DMS153 treated with DMSO at 0.1 percent for 48 hours (cell line): ENCODE measurements around the gene CYB5A.

ENCODE experiments used
- DNase-seq: peaks from one replicate; lab custom pipeline; 2025; ENCODE audit not compliant: unreplicated experiment; lab: John Stamatoyannopoulos, UW

The CYB5A gene

GRCh38 chr18:74249181-74249968 is 42.4 kb downstream of the CYB5A start:
- DNase-seq: no peak

DNA sequence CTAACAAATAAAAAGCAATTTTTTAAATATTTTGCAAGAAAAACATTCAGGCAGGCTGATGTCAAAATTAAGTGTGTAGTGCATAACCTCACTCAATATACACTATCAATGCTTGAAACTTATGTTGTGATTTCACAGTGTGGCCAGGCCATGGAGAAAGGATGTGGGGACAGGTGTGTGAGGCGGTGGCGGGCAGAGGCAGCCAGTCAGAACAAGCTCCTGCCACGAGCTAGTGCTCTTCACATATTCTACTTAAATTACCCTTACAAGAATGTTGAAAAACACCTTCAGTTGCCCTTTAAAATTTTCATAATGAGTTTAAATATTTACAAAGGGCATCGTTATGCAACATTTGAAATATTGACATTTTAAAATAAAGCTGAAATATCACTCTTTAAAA is 43.2 kb downstream of the CYB5A start:
- DNase-seq: no peak

GRCh38 chr18:74248189-74248588 is 43.6 kb downstream of the CYB5A start:
- no peak for DNase-seq

- DNase-seq: no peak
Observed at GRCh38 chr18:74244554-74244953, 47.2 kb downstream of the CYB5A start.

DNA sequence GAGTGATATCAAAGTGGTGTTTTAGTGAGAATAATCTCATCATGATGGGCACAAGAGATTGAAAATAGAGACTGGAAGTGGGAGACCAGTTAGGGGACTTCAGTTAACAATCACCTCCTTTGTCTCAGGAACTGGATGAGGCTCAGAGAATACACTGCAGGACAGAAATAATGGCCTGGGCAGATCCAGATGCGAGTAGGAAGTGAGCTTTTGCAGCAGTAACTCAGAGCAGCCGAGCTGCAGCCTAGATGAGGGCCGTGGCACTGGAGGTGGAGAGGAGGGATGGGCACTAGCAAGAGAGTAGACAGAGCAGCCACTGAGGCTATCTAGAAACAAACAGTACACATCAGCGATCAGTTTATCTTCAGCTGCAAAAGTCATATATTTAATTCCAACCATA is 48.6 kb downstream of the CYB5A start:
- DNase-seq: no peak

GRCh38 chr18:74242438-74243096 is 49.2 kb downstream of the CYB5A start:
- no peak for DNase-seq

DNA sequence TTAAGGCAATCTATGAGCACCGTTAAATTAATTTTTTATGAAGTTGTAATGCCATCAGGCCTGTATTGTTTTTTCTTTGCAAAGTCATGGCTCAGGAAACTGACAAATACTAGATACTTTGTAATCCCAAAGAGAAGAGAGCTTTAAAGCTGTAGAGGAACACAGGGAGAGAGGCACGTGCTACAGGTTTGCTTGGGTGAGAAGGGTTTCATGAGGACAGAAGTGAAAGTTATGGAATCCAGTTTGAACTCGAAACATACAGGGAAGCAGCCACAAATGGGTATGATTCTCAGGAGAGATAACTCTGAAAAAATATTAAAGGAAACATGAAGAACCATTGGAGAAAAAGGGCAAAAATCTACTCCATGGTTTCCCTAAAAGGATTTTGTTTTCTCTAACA is 49.8 kb downstream of the CYB5A start:
- no peak for DNase-seq

- DNase-seq: no peak
Observed at GRCh38 chr18:74241426-74241825, 50.3 kb downstream of the CYB5A start.

DNA sequence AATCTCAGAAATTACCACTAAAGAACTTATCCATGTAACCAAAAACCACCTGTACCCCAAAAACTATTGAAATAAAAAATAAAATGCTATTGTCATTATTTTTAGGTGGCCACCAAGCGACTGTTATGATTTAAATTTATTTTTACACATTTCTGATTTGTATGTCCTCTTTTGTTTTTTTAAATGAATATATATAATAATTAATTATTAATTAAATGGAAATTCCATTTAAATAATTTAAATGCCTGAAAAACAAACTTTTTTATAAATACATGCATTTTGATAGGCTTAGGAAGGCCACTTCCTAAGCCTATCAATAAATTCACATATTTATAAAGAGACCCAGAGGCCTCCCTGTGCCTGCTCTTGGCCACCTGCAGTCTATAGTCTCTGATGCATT is 52.2 kb downstream of the CYB5A start:
- DNase-seq: no peak

DNA sequence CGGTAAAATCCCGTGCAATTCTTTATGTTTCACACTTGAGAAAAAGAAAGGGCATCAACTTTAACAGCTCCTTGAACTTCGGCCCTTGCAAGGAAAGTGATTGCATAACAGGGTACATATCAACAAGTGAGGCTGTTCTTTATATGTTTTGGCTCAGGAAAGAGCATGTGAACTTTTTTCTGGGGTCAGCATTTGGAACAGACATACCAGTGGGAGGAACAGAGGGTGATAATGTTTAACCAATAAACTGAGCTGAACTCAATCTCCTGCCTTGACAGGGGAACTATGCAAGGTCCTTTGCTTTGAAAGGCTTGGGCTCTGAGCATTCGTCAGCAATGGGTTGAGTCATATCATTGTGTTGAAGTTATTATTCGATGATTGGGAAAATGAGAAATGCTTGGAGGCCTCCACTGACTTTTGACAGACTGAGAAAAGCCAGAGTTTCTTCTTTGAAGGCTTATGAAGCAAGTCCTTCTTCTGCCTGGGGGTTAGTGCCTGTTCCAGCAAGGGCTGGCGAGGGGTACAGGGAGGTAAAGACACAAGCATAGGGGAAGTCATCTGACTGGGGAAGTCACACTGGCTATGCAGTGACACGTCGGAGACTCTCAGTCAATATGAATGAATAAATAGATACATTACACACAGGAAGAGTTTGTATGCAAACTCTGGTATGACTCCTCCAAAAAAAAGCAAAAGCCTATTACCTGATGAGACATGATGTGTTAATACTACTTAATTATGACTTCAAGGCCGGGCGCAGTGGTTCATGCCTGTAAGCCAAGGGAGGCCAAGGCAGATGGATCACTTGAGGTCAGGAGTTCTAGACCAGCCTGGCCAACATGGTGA is 57.2 kb downstream of the CYB5A start:
- no peak for DNase-seq

- DNase-seq: no peak
Observed at GRCh38 chr18:74233933-74234325, 57.8 kb downstream of the CYB5A start.

GRCh38 chr18:74230922-74231714 is 60.6 kb downstream of the CYB5A start:
- no peak for DNase-seq

DNA sequence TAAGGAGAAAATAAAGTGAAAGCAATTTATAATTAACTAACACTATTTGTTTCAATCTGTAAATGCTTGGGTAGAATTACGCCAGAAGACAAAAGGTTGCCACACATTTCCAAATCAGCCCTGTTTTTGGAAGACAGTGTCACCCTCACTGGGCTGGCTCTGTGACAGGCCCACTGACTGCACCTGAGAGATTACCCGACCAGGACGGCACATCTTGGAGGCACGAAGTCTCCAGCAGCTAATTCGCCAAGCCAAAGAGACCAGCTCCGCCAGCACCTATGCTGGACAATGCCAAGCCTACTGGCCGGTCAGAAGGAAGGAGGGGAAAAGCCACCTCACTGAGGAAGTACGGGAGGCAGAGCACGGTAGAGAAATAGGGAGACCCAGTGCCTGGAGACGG is 61.9 kb downstream of the CYB5A start:
- no peak for DNase-seq

DNA sequence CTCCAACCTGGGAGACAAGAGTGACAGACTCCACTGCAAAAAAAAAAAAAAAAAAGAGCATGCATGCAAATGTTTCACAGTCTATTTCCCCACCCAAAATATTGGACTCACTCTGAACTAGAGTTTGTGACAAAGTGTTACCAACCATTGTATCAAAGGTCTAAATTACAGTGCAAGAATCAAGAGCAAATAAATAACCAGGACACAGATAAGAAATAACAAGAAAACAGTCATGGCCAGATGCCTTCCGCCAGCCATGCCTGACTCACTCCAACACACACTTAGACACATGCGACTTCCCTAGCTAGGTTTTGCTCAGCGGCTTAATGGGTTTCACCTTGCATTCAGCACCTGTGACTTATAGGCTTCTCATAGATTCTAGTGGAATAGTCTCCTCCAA is 62.8 kb downstream of the CYB5A start:
- DNase-seq: no peak

DNA sequence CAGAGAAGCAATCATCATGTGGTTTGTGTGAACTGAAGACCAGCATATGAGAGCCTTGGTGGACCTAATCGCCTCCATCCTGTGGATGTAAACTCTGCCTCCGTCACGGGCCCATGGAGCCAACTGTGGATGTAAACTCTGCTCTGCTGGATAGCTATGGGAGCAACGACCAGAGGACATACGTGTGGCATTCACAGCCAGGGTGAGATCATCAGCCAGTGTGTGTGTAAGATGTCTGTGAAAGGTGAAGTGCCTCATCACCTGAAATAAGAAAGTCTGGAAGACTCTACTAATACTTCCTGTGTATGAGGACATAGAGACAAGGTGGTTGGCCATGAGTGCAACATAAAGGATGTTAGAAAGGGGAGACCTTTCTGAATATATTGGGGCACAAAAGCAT is 63.5 kb downstream of the CYB5A start:
- no peak for DNase-seq

- DNase-seq: no peak
Observed at GRCh38 chr18:74226666-74227065, 65.1 kb downstream of the CYB5A start.

GRCh38 chr18:74226156-74226555 is 65.6 kb downstream of the CYB5A start:
- DNase-seq: no peak

DNA sequence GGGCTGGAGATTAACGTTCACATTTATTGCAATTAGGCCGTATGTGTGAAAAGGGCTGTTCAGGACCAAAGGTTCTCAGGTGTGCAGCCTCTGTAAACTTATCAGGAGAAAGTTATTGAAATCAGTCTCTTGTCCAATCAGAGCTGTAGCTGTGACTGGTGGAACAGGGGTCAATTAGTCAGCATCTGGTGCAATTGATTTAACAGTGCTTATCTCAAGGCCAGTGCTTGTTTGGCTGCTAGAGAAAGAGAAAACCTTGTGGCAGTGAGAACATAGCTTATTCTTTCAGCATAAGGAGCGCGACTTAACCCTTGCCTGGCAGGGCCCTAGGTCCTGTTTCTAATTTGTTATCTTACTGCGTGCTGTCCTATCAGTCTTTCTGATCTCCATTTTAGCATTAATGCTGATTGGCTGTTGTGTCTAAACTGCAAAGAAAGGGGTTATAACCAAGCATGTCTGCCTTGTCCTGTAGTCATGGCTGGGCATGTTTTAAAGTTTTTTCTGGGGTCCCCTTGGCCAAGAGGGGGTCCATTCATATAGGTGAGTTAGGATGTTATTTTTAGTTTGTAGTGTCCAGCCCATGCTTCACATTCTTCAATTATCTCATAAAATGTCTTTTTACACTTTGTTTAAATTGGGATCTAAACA is 66.4 kb downstream of the CYB5A start:
- no peak for DNase-seq

DNA sequence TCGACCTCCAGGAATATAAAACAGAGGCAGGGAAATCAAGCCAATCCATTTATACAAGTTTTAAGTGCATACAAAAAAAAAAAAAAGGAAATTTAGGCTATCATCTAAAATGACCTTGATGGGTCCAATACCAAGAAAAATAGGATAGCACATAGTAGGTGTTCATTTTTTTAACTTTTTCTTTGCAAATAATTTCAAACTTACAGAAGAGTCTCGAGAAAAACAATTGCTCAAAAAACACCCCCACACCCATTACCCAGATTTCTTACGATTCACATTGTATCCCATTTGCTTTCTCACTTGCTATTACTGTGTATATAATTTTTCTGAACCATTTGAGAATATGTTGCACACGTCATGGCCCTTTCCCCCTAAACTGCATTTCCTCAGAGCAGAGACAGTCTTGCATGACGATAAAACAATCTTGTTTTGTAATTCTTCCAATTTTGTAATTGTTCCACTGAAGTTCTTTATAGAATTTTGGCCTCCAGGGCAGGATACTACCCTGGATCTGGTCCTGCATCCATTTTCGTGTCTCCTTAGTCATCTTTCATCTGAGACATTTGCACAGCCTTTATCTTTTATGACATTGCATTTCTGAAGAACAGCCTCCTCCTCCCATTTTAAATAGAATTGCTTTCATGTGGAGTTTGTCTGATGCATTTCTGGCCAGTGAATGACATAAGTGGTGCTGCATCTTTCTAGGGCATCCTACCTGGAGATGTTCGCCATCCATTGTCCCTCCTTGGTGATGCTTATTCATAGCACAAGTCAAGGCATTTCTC is 68.9 kb downstream of the CYB5A start:
- DNase-seq: no peak

- no peak for DNase-seq
Observed at GRCh38 chr18:74221081-74221480, 70.7 kb downstream of the CYB5A start.
